ENCODE measurements around the gene KCTD10. TPM values are rescaled to one million over a fixed set of nuclear protein-coding genes. Genes with fewer than 3 reads are reported as not detected.

Gene KCTD10, protein sequence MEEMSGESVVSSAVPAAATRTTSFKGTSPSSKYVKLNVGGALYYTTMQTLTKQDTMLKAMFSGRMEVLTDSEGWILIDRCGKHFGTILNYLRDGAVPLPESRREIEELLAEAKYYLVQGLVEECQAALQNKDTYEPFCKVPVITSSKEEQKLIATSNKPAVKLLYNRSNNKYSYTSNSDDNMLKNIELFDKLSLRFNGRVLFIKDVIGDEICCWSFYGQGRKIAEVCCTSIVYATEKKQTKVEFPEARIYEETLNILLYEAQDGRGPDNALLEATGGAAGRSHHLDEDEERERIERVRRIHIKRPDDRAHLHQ
- 81.6 and 141 TPM in 2 replicates for total RNA-seq

DNA sequence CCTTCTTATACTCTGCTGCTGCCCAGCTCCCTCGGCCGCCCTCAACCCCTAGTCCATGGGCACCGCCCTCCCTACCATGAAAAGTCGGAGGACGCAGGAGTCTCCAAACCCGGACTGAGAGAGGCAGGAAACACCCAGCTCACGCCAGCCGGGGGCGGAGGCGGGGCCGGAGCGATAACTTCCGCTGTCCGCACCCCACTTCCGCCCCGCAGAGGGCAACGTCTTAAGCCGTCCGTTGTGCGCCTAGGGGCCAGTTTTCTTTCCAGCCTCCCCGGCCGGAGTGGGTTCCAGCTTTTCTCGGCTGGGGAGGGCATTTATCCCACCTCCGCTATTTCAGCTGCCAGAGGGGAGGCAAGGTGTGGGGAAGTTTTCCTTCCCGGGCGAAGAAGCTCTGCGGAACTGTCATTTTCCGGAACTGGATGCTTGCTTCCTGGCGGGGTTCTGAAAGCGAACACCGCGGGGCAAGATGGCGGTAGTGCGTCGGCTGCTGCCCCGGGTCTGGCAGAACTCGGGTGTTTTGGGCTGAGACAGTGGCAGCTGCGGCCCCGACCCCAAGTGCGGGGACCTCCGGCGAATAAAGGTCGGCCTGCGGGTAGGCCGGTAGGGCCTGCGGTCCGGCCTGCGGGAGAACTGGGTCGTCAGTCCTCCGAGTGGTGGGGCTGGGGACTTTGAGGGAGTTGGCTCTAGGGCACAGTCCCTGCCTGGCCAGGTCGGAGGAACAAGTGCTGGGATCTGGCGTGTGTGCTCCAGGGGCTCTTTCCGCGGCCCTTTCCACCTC is at the start of gene KCTD10, which contains the start of gene UBE3B:
Gene KCTD10, minus strand, starts transcription at position 116 of the 778 bp plus-strand sequence. Its CDS starts 38 bp downstream, at position 78.
Gene UBE3B, plus strand, starts transcription at position 450 of the 778 bp plus-strand sequence. CDS start 5,918 bp downstream, outside the sequence.

Other genes starting within 250 kb of the KCTD10 start
- gene FOXN4, start 168.0 kb downstream of the KCTD10 start, total RNA-seq, result not detected in 2 replicates
- not detected in 2 replicates for gene MYO1H, start 129.4 kb downstream of the KCTD10 start, total RNA-seq
- 39.8 and 53.7 TPM in 2 replicates for gene UBE3B, start 334 bp upstream of the KCTD10 start, total RNA-seq
- gene MMAB, start 96.2 kb upstream of the KCTD10 start, total RNA-seq, result 22.8 and 59.7 TPM in 2 replicates
- gene MVK, start 96.5 kb upstream of the KCTD10 start, total RNA-seq, result 31.6 and 38.7 TPM in 2 replicates
- gene FAM222A, start 236.5 kb upstream of the KCTD10 start, total RNA-seq, result 1.3 TPM in 2 replicates